Astrocyte of the cerebellum (primary cell): Measurements from ENCODE around the gene DDX50.
"Not testable (repeated sequence)": the region's sequence is repeated elsewhere in the genome, so short reads cannot be mapped to it uniquely, and the experiment has no call there.

Experiments
- DNase-seq: peaks from one replicate; pipeline ENCODE4 v3.0.0-alpha.2; 2011; ENCODE audit warnings: low read depth
- H3K4me3 ChIP-seq: 2 replicates; pipeline ENCODE4 v1.5.1; 2011; ENCODE audit warnings: mild to moderate bottlenecking, low read depth, low read length, moderate library complexity
- CTCF ChIP-seq: IDR thresholded peaks from 2 replicates; pipeline ENCODE4 v1.5.1; 2012; ENCODE audit warnings: low read length, low read depth, moderate library complexity, mild to moderate bottlenecking; ENCODE audit errors: missing control alignments
- in situ Hi-C: cut with HindIII; loops from 2 replicates; pipeline ENCODE4 v1.10.0; 2017; ENCODE audit warnings: low sequenced_read_pairs

The DDX50 gene

DNA sequence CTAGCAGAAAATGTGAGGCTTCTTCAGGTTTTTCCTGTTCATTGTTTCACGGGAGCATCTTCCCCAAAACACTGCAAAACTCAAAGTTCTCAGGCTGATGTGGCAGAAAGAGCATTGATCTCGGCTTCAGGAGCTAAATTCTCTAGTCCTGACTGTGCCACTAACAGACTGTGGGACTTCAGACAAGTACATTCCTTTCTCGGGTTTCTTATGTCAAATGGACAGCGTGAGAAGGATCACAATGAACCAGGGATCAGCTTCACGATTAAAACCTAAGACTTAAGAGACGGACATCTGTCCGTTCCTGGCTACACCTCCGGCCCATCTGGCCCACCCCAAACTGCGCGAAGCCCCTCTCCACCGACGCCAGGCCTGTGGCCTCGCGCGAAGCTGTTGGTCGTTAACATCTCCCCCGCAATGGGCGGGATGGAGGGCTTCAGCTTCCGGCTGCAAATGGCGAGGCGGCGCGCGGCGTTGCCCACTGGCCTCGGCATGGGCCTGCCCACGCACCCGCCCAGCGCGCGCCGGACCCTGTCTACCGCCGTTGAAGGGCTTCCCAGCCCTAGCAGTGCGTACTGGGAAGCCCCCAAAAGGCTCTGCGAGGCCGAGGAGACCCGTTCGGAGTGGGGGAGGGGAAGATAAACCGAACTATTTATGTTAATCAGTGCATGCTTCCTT is 549 bp upstream of the DDX50 start:
- H3K4me3 ChIP-seq: peak overlapping the region; percentile 68
- TF ChIP-seq CTCF: no peak
- in situ Hi-C loops: loop anchor here (25.0 kb wide), 1 partner anchor 138 kb away; no protein-coding TSS in a partner anchor
- peak; percentile 5 for DNase-seq

DNA sequence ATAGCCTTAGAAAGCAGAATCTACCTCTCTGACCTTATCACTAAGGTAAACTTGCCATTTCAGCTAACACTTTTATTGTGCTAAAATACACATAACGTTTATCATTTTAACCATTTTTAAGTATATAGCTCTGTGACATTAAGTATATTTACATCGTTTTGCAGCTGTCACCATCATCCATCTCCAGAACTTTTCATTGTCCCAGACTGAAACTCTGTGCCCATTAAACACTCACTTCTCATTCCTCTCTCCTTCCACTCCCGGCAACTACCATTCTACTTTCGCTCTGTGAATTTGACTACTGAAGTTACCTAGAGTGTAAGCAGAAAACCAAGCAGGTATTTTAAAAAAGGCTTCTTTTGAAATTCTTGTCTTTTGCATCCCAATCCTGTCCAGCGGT is 1.3 kb downstream of the DDX50 start:
- no peak for DNase-seq
- peak overlapping the region; percentile 68 for H3K4me3 ChIP-seq
- no peak for TF ChIP-seq CTCF
- in situ Hi-C loops: loop anchor here (25.0 kb wide), 1 partner anchor 140 kb away; no protein-coding TSS in a partner anchor

DNA sequence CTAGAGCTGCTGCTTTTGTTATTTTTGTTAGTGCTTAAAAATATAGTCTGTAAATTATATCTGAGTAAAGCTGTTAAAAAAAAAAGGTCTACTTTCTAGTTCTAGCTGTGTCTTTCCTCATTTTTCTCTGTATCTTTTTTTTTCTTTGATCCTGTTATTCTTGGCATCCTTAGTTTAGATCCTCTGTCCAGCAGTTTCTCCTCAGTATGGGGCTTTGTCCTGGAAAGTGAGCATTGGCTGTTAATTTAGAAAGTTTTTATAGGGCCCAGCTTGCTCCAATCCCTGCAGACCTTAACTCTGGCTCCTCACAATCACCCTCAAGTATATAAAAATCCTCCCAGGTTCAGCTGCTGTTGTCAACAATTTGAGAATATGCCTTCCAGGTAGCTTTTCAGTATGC is 23.5 kb downstream of the DDX50 start:
- TF ChIP-seq CTCF: no peak
- H3K4me3 ChIP-seq: no peak overlapping the region
- DNase-seq: peak; percentile 11

GRCh38 chr10:68925489-68925888 is 24.4 kb downstream of the DDX50 start:
- TF ChIP-seq CTCF: no peak
- no peak for DNase-seq
- in situ Hi-C loops: no loop called here

More for the DNA sequence above, 23.5 kb downstream of the DDX50 start:
- in situ Hi-C loops: loop anchor here (25.0 kb wide), 1 partner anchor 162 kb away; no protein-coding TSS in a partner anchor

DNA sequence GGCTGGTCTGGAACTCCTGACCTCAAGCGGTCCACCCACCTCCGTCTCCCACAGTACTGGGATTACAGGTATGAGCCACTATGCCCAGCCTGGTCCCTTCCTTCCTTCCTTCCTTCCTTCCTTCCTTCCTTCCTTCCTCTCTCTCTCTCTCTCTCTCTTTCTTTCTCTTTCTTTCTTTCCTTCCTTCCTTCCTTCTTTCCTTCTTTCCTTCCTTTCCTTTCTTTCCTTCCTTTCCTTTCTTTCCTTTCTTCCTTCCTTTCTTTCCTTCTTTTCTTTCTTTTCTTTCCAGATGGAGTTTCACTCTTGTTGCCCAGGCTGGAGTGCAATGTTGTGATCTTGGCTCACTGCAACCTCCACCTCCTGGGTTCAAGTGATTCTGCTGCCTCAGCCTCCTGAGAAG is 28.0 kb downstream of the DDX50 start:
- H3K4me3 ChIP-seq, in situ Hi-C loops, DNase-seq: not testable (repeated sequence)

More at GRCh38 chr10:68925489-68925888, 24.4 kb downstream of the DDX50 start:
- no peak overlapping the region for H3K4me3 ChIP-seq

DNA sequence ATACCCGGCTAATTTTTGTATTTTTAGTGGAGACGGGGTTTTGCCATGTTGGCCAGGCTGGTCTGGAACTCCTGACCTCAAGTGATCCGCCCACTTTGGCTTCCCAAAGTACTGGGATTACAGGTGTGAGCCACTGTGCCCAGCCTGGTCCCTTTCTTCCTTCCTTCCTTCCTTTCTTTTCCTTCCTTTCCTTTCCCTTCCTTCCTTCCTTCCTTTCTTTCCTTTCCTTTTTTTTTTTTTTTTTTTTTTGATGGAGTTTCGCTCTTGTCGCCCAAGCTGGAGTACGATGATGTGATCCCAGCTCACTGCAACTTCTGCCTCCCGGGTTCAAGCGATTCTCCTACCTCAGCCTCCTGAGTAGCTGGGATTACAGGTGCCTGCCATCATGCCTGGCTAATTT is 28.8 kb downstream of the DDX50 start:
- H3K4me3 ChIP-seq, DNase-seq, in situ Hi-C loops: not testable (repeated sequence)

DNA sequence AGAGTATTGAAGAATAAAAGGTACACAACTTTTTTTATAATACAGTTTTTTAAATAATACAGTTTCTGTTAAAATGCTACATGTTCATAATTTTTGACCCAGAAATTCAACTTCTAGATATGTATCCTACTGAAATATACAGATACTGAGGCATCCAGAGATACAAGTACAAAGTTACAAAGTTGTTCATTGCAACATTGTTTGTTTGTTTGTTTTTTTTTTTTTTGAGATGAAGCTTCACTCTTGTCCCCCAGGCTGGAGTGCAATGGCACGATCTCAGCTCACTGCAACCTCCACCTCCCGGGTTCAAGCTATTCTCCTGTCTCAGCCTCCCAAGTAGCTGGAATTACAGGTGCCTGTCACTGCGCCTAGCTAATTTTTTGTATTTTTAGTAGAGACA is 31.7 kb downstream of the DDX50 start:
- in situ Hi-C loops, DNase-seq, H3K4me3 ChIP-seq: not testable (repeated sequence)

GRCh38 chr10:68934994-68935393 is 33.9 kb downstream of the DDX50 start:
- no peak overlapping the region for H3K4me3 ChIP-seq
- no peak for TF ChIP-seq CTCF
- in situ Hi-C loops: no loop called here
- DNase-seq: no peak
